Measurements from ENCODE around the gene MS4A13.
"Not testable (repeated sequence)": the region's sequence is repeated elsewhere in the genome, so short reads cannot be mapped to it uniquely, and the experiment has no call there.

MS4A13 gene

GRCh38 chr11:60532383-60532782, 17.2 kb downstream of the MS4A13 start:
- not testable (repeated sequence) for DNase-seq

GRCh38 chr11:60538627-60539026, 23.4 kb downstream of the MS4A13 start:
- not testable (repeated sequence) for DNase-seq

- DNase-seq = no peak
Observed at GRCh38 chr11:60544077-60544476, 28.9 kb downstream of the MS4A13 start.

- no peak for DNase-seq
Observed at GRCh38 chr11:60561254-60561653, 46.1 kb downstream of the MS4A13 start.

DNA sequence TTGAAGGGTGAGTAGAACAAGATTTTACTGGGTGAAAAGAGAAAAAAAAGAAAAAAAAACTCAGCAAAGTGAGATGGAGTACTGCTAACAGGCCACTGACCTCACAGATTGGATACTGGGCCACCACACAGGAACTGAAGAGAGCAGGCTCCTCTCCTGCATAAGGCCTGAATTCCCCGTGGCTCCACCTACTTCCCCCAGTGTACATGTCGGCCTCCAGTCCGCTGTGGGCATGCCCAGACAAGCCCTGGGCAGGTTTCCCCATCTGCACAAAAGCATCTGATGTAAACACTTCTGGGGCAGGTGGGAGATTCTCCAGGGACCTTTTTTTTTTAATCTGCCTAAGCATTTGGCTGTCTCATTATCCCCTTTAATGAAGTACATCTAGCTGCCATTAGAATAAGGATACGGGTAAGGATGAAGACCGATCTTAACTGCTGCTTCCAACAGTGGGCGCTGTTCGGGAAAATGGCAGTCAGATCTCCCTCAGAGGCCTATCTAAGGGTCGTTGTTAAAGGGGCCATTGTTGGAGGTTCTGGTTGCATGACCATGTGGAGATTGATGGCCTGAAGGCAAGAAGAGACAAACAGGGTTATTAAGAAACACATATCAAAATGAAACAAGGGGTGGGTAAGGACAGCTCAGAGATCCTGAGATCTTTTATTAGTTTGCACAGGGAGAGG, 48.5 kb downstream of the MS4A13 start:
- DNase-seq = peak; percentile 13 to 28

DNA sequence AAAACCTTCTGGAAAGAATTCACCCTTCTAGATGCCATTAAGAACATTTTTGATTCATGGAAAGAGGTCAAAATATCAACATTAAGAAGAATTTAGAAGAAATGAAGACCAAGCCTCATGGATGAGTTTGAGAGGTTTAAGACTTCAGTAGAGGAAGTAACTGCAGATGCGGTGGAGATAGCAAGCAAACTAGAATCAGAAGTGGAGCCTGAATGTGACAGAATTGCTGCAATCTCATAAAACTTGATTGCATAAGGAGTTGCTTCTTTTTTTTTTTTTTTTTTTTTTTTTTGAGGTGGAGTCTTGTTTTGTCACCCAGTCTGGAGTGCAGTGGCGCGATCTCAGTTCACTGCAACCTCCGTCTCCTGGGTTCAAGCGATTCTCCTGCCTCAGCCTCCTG, 51.6 kb downstream of the MS4A13 start:
- DNase-seq = no peak

DNA sequence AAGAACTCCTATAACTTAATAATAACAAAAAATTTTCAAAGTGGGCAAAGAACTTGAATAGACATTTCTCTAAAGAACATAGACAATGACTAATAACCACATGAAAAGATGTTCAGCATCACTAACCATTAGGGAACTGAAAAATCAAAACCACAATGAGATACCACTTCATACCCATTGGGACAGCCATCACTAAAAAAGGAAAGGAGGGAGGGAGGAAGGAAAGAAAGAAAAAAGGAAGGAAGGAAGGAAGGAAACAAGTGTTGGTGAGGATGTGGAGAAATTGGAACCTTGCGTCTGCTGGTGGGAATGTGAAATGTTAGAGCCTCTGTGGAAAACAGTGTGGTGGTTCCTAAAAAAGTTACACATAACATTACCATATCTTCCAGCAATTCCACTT, 55.8 kb downstream of the MS4A13 start:
- DNase-seq = no peak

GRCh38 chr11:60589611-60590010, 74.4 kb downstream of the MS4A13 start:
- DNase-seq = no peak

Measured in NCI-H526 (cell line).